ENCODE data around the gene GMDS.

- no peak for TF ChIP-seq ELF4 (CRISPR knock-in tag; IDR thresholded peaks at IDR 0.05; ENCODE audit: low read depth)
- TF ChIP-seq, protein P1, sequence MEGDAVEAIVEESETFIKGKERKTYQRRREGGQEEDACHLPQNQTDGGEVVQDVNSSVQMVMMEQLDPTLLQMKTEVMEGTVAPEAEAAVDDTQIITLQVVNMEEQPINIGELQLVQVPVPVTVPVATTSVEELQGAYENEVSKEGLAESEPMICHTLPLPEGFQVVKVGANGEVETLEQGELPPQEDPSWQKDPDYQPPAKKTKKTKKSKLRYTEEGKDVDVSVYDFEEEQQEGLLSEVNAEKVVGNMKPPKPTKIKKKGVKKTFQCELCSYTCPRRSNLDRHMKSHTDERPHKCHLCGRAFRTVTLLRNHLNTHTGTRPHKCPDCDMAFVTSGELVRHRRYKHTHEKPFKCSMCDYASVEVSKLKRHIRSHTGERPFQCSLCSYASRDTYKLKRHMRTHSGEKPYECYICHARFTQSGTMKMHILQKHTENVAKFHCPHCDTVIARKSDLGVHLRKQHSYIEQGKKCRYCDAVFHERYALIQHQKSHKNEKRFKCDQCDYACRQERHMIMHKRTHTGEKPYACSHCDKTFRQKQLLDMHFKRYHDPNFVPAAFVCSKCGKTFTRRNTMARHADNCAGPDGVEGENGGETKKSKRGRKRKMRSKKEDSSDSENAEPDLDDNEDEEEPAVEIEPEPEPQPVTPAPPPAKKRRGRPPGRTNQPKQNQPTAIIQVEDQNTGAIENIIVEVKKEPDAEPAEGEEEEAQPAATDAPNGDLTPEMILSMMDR (IDR thresholded peaks at IDR 0.05): no peak
- TF ChIP-seq ATF2 (CRISPR knock-in tag; IDR thresholded peaks at IDR 0.05; ENCODE audit: borderline replicate concordance, low read depth): no peak
- TF ChIP-seq, protein P2, sequence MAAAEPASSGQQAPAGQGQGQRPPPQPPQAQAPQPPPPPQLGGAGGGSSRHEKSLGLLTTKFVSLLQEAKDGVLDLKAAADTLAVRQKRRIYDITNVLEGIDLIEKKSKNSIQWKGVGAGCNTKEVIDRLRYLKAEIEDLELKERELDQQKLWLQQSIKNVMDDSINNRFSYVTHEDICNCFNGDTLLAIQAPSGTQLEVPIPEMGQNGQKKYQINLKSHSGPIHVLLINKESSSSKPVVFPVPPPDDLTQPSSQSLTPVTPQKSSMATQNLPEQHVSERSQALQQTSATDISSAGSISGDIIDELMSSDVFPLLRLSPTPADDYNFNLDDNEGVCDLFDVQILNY (CRISPR knock-in tag; IDR thresholded peaks at IDR 0.05): no peak
- TF ChIP-seq, protein P3, sequence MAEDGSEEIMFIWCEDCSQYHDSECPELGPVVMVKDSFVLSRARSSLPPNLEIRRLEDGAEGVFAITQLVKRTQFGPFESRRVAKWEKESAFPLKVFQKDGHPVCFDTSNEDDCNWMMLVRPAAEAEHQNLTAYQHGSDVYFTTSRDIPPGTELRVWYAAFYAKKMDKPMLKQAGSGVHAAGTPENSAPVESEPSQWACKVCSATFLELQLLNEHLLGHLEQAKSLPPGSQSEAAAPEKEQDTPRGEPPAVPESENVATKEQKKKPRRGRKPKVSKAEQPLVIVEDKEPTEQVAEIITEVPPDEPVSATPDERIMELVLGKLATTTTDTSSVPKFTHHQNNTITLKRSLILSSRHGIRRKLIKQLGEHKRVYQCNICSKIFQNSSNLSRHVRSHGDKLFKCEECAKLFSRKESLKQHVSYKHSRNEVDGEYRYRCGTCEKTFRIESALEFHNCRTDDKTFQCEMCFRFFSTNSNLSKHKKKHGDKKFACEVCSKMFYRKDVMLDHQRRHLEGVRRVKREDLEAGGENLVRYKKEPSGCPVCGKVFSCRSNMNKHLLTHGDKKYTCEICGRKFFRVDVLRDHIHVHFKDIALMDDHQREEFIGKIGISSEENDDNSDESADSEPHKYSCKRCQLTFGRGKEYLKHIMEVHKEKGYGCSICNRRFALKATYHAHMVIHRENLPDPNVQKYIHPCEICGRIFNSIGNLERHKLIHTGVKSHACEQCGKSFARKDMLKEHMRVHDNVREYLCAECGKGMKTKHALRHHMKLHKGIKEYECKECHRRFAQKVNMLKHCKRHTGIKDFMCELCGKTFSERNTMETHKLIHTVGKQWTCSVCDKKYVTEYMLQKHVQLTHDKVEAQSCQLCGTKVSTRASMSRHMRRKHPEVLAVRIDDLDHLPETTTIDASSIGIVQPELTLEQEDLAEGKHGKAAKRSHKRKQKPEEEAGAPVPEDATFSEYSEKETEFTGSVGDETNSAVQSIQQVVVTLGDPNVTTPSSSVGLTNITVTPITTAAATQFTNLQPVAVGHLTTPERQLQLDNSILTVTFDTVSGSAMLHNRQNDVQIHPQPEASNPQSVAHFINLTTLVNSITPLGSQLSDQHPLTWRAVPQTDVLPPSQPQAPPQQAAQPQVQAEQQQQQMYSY (CRISPR knock-in tag; IDR thresholded peaks at IDR 0.05): no peak
- TF ChIP-seq ZNF121 (CRISPR knock-in tag; IDR thresholded peaks at IDR 0.05): no peak
- TF ChIP-seq NFYB (CRISPR knock-in tag; conservative IDR thresholded peaks at IDR 0.05; ENCODE audit: low read depth): no peak
- no peak for TF ChIP-seq JUN (CRISPR knock-in tag; IDR thresholded peaks at IDR 0.05)
- TF ChIP-seq ATF3 (CRISPR knock-in tag; conservative IDR thresholded peaks at IDR 0.05): no peak
- TF ChIP-seq, protein P4, sequence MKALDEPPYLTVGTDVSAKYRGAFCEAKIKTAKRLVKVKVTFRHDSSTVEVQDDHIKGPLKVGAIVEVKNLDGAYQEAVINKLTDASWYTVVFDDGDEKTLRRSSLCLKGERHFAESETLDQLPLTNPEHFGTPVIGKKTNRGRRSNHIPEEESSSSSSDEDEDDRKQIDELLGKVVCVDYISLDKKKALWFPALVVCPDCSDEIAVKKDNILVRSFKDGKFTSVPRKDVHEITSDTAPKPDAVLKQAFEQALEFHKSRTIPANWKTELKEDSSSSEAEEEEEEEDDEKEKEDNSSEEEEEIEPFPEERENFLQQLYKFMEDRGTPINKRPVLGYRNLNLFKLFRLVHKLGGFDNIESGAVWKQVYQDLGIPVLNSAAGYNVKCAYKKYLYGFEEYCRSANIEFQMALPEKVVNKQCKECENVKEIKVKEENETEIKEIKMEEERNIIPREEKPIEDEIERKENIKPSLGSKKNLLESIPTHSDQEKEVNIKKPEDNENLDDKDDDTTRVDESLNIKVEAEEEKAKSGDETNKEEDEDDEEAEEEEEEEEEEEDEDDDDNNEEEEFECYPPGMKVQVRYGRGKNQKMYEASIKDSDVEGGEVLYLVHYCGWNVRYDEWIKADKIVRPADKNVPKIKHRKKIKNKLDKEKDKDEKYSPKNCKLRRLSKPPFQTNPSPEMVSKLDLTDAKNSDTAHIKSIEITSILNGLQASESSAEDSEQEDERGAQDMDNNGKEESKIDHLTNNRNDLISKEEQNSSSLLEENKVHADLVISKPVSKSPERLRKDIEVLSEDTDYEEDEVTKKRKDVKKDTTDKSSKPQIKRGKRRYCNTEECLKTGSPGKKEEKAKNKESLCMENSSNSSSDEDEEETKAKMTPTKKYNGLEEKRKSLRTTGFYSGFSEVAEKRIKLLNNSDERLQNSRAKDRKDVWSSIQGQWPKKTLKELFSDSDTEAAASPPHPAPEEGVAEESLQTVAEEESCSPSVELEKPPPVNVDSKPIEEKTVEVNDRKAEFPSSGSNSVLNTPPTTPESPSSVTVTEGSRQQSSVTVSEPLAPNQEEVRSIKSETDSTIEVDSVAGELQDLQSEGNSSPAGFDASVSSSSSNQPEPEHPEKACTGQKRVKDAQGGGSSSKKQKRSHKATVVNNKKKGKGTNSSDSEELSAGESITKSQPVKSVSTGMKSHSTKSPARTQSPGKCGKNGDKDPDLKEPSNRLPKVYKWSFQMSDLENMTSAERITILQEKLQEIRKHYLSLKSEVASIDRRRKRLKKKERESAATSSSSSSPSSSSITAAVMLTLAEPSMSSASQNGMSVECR (CRISPR knock-in tag; IDR thresholded peaks at IDR 0.05; ENCODE audit: borderline replicate concordance): no peak
- TF ChIP-seq, protein P5, sequence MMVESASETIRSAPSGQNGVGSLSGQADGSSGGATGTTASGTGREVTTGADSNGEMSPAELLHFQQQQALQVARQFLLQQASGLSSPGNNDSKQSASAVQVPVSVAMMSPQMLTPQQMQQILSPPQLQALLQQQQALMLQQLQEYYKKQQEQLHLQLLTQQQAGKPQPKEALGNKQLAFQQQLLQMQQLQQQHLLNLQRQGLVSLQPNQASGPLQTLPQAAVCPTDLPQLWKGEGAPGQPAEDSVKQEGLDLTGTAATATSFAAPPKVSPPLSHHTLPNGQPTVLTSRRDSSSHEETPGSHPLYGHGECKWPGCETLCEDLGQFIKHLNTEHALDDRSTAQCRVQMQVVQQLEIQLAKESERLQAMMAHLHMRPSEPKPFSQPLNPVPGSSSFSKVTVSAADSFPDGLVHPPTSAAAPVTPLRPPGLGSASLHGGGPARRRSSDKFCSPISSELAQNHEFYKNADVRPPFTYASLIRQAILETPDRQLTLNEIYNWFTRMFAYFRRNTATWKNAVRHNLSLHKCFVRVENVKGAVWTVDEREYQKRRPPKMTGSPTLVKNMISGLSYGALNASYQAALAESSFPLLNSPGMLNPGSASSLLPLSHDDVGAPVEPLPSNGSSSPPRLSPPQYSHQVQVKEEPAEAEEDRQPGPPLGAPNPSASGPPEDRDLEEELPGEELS (CRISPR knock-in tag; IDR thresholded peaks at IDR 0.05): no peak
- TF ChIP-seq, protein P6, sequence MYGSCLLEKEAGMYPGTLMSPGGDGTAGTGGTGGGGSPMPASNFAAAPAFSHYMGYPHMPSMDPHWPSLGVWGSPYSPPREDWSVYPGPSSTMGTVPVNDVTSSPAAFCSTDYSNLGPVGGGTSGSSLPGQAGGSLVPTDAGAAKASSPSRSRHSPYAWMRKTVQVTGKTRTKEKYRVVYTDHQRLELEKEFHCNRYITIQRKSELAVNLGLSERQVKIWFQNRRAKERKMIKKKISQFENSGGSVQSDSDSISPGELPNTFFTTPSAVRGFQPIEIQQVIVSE (CRISPR knock-in tag; IDR thresholded peaks at IDR 0.05; ENCODE audit: borderline replicate concordance): no peak
- no peak for TF ChIP-seq ZNF263 (CRISPR knock-in tag; IDR thresholded peaks at IDR 0.05; ENCODE audit: low read depth)
Measured at GRCh38 chr6:1744543-1744942, 500.9 kb downstream of the GMDS start.

Measured in WTC11 (cell line).